ENCODE measurements around the gene MGLL.

Gene MGLL

DNA sequence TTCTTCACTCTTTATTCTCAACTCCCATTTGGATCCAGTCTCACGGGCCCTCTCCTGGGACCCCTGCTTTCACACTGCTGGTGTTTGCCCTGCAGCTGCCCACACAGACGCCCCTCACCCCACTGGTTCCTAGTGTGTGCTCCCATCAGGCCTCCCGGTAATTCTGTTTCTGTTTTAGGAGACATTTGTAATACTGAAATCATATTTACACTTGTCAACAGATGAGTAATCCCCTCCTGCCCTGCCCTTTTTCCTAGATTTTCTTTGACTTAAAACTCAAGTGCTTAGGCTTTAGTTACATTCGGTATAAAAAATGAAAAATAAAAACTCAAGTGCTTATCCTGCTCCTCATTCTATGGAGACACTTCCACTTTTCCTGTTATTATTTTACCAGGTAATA is 167.9 kb downstream of the MGLL start:
- H3K9me3 ChIP-seq (ENCODE audit: control insufficient read depth, low read length), result no peaks in the 10 kb centered on the region
- peaks cover 6% of the 10 kb centered on the region for H3K4me1 ChIP-seq
- H2AFZ ChIP-seq, result no peak overlapping the region
- H3K27me3 ChIP-seq (ENCODE audit: control insufficient read depth, insufficient read depth, low read length), result no peaks in the 10 kb centered on the region
- no peaks in the 10 kb centered on the region for H3K36me3 ChIP-seq (ENCODE audit: control insufficient read depth, insufficient read depth, low read length)
- H3K79me2 ChIP-seq, result no peaks in the 10 kb centered on the region
- no peak overlapping the region for H3K27ac ChIP-seq
- no peak overlapping the region for H3K9ac ChIP-seq
- no peak overlapping the region for H3K4me2 ChIP-seq (ENCODE audit: low read length)
- TF ChIP-seq, protein P1, sequence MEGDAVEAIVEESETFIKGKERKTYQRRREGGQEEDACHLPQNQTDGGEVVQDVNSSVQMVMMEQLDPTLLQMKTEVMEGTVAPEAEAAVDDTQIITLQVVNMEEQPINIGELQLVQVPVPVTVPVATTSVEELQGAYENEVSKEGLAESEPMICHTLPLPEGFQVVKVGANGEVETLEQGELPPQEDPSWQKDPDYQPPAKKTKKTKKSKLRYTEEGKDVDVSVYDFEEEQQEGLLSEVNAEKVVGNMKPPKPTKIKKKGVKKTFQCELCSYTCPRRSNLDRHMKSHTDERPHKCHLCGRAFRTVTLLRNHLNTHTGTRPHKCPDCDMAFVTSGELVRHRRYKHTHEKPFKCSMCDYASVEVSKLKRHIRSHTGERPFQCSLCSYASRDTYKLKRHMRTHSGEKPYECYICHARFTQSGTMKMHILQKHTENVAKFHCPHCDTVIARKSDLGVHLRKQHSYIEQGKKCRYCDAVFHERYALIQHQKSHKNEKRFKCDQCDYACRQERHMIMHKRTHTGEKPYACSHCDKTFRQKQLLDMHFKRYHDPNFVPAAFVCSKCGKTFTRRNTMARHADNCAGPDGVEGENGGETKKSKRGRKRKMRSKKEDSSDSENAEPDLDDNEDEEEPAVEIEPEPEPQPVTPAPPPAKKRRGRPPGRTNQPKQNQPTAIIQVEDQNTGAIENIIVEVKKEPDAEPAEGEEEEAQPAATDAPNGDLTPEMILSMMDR (IDR thresholded peaks at IDR 0.05), result no peak
- no peak overlapping the region for H3K4me3 ChIP-seq (ENCODE audit: low read depth, low read length)

DNA sequence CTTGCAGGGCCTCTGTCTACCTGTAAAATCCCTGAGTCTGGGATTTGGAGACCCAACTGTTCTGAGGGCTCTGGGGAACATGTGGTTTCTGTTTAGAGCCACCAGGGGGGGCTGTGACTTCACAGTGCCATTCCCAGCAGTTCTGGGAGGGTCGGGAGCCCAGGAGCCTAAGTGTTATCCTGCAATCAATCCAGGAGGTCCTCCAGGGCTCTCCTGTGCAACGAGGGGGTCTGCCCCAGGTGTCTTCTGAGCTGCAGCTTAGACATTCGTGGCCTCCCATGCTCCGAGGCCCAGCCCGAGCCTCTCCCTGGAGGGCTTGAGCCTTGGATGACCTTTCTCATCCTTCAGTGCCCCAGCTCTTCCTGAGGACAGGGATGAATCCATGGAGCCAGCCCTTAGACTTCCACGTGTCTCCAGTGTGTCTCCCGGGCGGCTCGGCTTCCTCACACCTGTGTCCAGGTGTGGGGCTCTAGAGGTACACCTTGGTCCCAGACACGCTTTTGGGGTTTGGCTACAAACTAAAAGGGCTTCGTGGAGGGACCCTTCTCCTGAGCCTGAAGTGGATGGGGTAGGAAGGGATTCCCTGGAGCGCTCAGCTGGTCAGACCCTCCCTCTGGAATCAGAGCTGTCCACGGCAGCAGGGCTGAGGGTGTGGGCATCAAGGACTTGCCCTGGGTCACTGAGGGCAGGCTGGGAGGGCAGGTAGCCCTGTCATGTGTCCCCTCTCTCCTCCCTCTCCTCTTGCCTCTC is 169.9 kb downstream of the MGLL start:
- Histone ChIP-seq H3K79me2 (no peaks in the 10 kb centered on the region), H3K4me3 (ENCODE audit: low read depth, low read length) (no peak overlapping the region), H3K4me2 (ENCODE audit: low read length) (no peak overlapping the region), H3K27ac (no peak overlapping the region), H3K9ac (no peak overlapping the region), H3K36me3 (ENCODE audit: control insufficient read depth, insufficient read depth, low read length) (no peaks in the 10 kb centered on the region), H2AFZ (no peak overlapping the region), H3K9me3 (ENCODE audit: control insufficient read depth, low read length) (no peaks in the 10 kb centered on the region), H3K27me3 (ENCODE audit: control insufficient read depth, insufficient read depth, low read length) (no peaks in the 10 kb centered on the region), H3K4me1 (peaks cover 6% of the 10 kb centered on the region)
- TF ChIP-seq, protein P1 (IDR thresholded peaks at IDR 0.05), result peak; percentile 81

DNA sequence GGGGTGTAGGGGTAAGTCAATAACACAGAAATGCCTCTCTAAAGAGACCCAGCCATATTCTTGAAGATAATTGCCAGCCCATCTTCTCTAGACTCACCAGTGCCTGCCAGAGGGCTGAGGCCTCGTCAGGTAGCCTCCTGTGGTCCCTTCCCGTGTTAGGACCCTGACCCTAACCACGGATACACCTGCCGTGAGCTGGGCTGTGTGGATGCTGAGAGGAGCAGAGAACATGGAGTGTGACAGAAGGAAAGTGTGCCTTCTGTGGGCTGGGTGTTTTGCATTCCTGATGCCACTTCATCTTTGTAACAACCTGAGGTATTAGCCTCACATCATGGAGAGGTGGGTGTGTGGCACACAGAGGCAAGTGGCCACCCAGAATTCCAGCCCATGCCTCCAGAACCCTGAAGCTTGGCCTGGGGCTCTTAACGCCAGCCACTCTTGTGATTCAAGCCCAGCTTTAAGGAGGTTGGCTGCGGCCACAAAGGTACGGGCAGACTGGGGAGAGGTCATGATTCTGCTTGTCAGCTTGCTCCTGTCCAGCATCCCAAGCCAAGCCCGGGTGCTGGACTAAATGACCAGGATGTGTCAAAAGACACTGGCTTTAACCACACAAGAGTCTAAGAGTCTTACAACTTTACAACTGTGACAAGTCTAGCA is 170.7 kb downstream of the MGLL start:
- Histone ChIP-seq H3K4me1 (peaks cover 6% of the 10 kb centered on the region), H3K79me2 (no peaks in the 10 kb centered on the region), H3K9ac (no peak overlapping the region), H3K27me3 (ENCODE audit: control insufficient read depth, insufficient read depth, low read length) (no peaks in the 10 kb centered on the region), H3K9me3 (ENCODE audit: control insufficient read depth, low read length) (no peaks in the 10 kb centered on the region), H3K4me3 (ENCODE audit: low read depth, low read length) (no peak overlapping the region), H3K36me3 (ENCODE audit: control insufficient read depth, insufficient read depth, low read length) (no peaks in the 10 kb centered on the region), H2AFZ (no peak overlapping the region), H3K4me2 (ENCODE audit: low read length) (no peak overlapping the region), H3K27ac (no peak overlapping the region)
- TF ChIP-seq, protein P1 (IDR thresholded peaks at IDR 0.05), result no peak

DNA sequence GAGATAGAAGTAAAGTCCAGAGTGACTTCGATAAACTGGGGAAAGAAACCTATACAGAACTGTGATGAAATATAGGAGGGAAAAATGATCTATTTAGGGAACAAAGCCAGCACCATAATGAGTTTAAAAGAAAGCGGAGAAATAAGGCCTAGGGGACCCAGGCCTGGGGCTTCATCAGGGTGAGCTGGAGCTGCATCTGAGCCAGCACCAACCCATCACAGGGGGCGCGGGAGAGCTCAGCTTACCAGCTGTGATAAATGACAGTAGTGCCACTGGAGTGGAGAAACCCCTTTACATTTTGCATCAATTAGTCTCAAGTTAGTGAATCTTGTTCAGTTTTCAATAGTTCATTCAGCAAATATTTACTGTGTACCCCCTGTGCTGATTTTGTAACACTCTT is 172.1 kb downstream of the MGLL start:
- H3K9ac ChIP-seq, result no peak overlapping the region
- H3K9me3 ChIP-seq (ENCODE audit: control insufficient read depth, low read length), result no peaks in the 10 kb centered on the region
- no peak overlapping the region for H2AFZ ChIP-seq

More for the DNA sequence above, 172.1 kb downstream of the MGLL start:
- no peaks in the 10 kb centered on the region for H3K27me3 ChIP-seq (ENCODE audit: control insufficient read depth, insufficient read depth, low read length)
- H3K4me2 ChIP-seq (ENCODE audit: low read length), result no peak overlapping the region
- TF ChIP-seq, protein P1 (IDR thresholded peaks at IDR 0.05), result no peak
- no peaks in the 10 kb centered on the region for H3K36me3 ChIP-seq (ENCODE audit: control insufficient read depth, insufficient read depth, low read length)
- H3K4me3 ChIP-seq (ENCODE audit: low read depth, low read length), result no peak overlapping the region
- no peaks in the 10 kb centered on the region for H3K79me2 ChIP-seq
- no peak overlapping the region for H3K27ac ChIP-seq
- no peaks in the 10 kb centered on the region for H3K4me1 ChIP-seq
